Spinal cord (tissue), 10 donors: ENCODE results near the gene ESPL1. TPM values are rescaled to one million over a fixed set of nuclear protein-coding genes. Genes with fewer than 3 reads are reported as not detected.

Experiments
- DNase-seq, 6 donors: peaks; one replicate each; pipeline versions ENCODE4 v3.0.0 to v3.0.0-alpha.2; 2013 to 2015; ENCODE audit warnings: low spot score in 6 of 6, low read depth in 4 of 6
- H3K27ac ChIP-seq: one replicate; pipeline ENCODE4 v1.5.1; 2013; ENCODE audit warnings: low read depth, low read length, control low read depth
- H3K27me3 ChIP-seq: one replicate; pipeline ENCODE4 v1.6.1; 2013; ENCODE audit warnings: low read length; ENCODE audit not compliant: control insufficient read depth, insufficient read depth
- H3K36me3 ChIP-seq: one replicate; pipeline ENCODE4 v1.6.1; 2013; ENCODE audit warnings: low read length; ENCODE audit not compliant: control insufficient read depth, insufficient read depth
- H3K4me1 ChIP-seq: one replicate; pipeline ENCODE4 v1.6.1; 2013; ENCODE audit warnings: low read length; ENCODE audit not compliant: control insufficient read depth, insufficient read depth
- H3K4me3 ChIP-seq: one replicate; pipeline ENCODE4 v1.5.1; 2013; ENCODE audit warnings: low read depth, low read length, control low read depth
- H3K9me3 ChIP-seq: one replicate; pipeline ENCODE4 v1.6.1; 2013; ENCODE audit warnings: low read length; ENCODE audit not compliant: control insufficient read depth, insufficient read depth
- WGBS: methylation state at CpG from one replicate; pipeline ENCODE4 v1.1.5; 2013; ENCODE audit warnings: missing lambda C conversion rate; ENCODE audit not compliant: insufficient coverage; 5-methylcytosine and 5-hydroxymethylcytosine counted together
- polyA plus RNA-seq, 2 donors: library from polyadenylated mRNA; unstranded; fragments of 120-200 nt; gene quantifications; one replicate each; pipeline ENCODE4 v1.2.1, GENCODE V29; 2013; ENCODE audit not compliant: insufficient read length in 2 of 2
- total RNA-seq, 2 donors: library from RNA; depleted of rRNA in 1 of 2; stranded (reverse); fragments of 120-200 nt in 1 of 2; fragments of >200 nt in 1 of 2; gene quantifications; one replicate each; pipeline versions ENCODE4 v1.2.3 to v1.2.4, GENCODE V29; 2013 to 2014
- donor health status: healthy.

ESPL1 gene
- total and polyA plus RNA-seq, 4 donors, result 3.0 to 9.2 (median 5.2) TPM

DNA sequence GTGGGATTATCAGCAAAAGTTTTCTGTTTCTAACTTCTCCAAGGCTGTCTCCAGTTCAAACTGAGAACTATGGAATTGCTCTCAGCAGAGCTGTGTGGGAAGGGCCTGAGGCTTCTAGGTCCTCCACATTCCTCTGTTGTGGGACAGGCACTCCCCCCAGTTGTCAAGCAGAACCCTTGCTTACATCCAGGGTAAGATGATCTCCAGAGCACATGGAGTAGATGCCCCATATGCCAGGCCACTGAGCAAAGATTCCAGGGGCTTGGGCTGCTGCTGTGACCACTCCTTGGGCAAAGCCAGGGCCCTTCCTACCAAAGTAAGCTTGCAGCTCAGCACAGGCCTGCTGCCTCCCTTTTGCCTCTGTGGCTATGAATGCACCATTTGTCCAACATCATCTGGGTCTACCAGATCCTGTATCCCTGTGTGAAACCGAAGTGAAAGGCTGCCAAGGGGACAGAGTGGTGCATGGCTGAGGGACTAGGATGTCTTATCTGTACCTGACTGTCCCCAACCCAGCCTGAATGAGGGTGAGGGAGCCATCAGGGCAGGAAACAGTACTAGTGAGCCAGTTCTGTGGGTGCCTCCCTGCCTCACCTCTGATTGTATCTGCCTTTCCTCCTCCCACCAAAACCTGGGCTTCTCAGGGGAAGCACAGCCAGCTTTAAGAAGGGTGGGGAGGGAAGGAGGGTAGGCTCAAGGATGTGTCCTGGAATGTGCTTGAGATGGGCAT, 13.1 kb upstream of the ESPL1 start:
- no peaks in the 10 kb centered on the region for H3K9me3 ChIP-seq
- DNase-seq, result no peak
- WGBS, result no CpG with 5 or more reads among the region's 1 CpG
- H3K36me3 ChIP-seq, result peaks cover 35% of the 10 kb centered on the region
- H3K27ac ChIP-seq, result no peak overlapping the region
- peaks cover 34% of the 10 kb centered on the region for H3K4me1 ChIP-seq
- no peak overlapping the region for H3K4me3 ChIP-seq
- H3K27me3 ChIP-seq, result no peaks in the 10 kb centered on the region

DNA sequence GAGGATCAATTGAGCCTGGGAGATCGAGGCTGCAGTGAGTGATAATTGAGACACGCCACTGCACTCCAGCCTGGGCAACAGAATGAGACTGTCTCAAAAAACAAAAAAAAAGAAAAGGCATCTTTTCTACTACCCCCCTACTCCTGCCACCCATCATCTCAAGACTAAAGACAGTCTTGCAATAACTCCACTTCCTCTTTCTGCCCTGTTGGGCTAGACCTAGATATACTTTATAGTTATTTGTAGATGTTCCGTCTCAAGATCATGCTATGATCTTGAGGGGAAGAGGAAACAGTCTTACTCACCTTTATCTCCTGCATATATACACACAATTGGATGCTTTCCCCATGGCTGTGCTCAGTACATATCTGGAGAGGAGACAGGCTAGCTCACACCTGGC, 12.1 kb upstream of the ESPL1 start:
- peaks cover 35% of the 10 kb centered on the region for H3K36me3 ChIP-seq
- no peaks in the 10 kb centered on the region for H3K9me3 ChIP-seq
- H3K4me1 ChIP-seq, result peaks cover 32% of the 10 kb centered on the region
- H3K4me3 ChIP-seq, result no peak overlapping the region
- WGBS, result no CpG with 5 or more reads among the region's 3 CpGs
- H3K27me3 ChIP-seq, result no peaks in the 10 kb centered on the region
- H3K27ac ChIP-seq, result no peak overlapping the region
- DNase-seq, result no peak

DNA sequence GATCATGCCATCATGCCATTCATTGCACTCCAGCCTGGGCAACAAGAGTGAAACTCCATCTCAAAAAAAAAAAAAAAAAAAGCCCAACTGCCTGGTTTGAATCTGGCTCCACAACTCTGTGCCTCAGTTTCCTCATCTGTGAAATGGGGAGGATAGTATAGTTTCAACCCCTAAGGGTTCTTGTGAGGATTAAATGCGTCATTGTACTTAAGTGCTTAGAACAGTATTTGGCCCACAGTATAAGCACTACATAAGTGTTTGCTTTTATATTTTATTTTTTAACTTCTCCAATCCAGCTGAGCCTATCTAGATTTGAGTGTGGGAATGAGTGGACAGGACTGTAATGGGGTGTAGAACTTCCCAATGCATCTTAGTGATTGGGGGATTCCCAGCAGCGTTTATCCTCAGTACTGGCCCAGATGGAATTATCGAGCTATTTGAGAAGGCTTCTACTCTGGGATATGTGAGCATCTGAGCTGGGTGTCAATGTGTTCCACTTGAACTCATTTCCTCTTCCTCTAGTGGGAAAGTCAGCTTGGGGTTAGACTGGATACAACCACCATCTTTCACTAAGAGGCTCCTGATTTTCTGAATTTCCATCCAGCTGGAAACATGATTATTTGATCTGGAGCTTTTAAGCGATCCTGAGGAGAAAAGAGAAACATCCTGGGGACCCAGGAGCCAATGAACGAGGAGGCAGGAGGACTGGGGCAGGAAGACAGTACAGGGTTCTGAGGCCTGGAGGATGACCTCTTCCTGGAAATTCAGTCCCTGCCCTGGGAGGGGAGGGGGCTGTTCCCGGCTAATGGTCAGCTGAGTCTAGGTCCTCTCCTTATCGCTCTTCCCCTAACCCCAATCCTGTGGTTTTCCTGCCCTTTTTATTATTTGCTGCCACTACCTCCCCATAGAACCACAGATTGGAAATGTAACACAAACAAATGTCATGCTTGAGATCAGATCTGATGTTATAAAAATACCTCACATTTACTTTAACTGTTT, 9.3 kb upstream of the ESPL1 start:
- WGBS, result 69% methylated on average over 4 of the region's 7 CpGs
- Histone ChIP-seq H3K4me1 (peaks cover 9% of the 10 kb centered on the region), H3K27ac (peak overlapping the region; percentile 61), H3K4me3 (no peak overlapping the region), H3K36me3 (peaks cover 22% of the 10 kb centered on the region), H3K27me3 (no peaks in the 10 kb centered on the region), H3K9me3 (no peaks in the 10 kb centered on the region)
- no peak for DNase-seq

DNA sequence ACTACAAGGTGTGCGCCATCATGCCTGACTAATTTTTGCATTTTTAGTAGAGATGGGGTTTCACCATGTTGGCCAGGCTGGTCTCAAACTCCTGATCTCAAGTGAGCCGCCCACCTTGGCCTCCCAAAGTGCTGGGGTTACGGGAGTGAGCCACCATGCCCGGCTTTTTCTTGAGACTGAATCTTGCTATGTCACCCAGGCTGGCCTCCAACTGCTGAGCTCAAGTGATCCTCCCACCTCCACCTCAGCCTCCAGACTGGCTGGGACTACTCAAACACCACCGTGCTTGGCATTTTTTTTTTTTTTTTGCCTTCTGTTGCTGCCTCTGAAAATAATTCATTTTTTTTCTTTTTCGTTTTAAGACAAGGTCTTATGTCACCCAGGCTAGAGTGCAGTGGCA, 8.2 kb upstream of the ESPL1 start:
- H3K4me3 ChIP-seq, result no peak overlapping the region
- no peak for DNase-seq
- peaks cover 4% of the 10 kb centered on the region for H3K4me1 ChIP-seq
- no peaks in the 10 kb centered on the region for H3K9me3 ChIP-seq
- 81% methylated on average over 4 of the region's 6 CpGs for WGBS
- H3K27ac ChIP-seq, result no peak overlapping the region
- H3K36me3 ChIP-seq, result peaks cover 13% of the 10 kb centered on the region
- no peaks in the 10 kb centered on the region for H3K27me3 ChIP-seq

DNA sequence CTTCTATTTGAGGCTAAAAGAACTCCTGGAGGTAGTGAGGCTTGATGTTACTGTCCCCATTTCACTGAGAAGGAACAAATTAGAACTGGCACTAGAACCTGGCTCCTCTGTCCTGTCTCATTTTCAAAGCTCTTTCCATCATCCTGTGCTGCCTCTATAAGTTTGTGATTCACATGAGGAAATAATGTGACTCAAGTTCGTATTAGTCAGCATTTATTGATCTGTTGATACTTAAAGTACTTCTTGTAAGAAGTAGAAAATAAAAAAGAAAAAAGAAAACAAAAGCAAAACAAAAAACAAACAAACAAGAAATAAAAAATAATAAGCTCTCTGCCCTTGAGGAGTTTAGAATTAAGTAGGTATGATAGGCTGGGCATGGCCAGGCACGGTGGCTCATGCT, 2.3 kb upstream of the ESPL1 start:
- no peak overlapping the region for H3K4me3 ChIP-seq
- H3K4me1 ChIP-seq, result peaks cover 20% of the 10 kb centered on the region
- no peaks in the 10 kb centered on the region for H3K9me3 ChIP-seq
- peaks cover 3% of the 10 kb centered on the region for H3K36me3 ChIP-seq
- no peaks in the 10 kb centered on the region for H3K27me3 ChIP-seq
- no peak overlapping the region for H3K27ac ChIP-seq
- no CpG with 5 or more reads among the region's 2 CpGs for WGBS
- no peak for DNase-seq

DNA sequence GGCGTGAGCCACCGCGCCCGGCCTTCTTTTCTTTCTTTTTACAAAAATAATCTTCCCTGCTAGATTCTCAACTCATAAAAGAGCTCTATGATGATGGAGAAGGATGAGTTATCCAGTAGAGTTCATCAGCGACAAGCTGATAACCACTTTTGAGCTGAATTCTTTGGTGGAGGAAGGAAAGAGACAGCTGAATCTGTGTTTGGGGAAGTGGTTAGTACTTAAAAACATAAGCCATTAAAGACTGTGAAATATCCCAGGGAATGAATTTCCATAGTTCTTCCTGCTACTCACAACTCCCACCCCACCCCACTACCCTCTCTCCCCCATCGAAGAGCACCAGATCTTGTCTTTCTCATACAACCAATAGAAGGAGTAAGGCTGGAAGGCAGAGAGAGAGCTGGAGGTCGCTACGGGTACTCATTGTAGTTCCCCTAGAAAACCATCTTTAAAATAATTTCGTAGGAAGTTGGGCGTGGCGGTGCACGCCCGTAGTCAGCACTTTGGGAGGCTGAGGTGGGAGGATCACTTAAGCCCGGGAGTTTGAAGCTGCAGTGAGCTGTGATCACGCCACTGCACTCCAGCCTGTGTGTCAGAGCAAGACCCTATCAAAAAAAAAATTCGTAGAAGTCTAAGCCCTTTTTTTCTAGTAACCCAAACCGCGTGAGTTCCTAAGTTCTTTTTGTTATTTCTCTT, 647 bp upstream of the ESPL1 start:
- H3K9me3 ChIP-seq, result no peaks in the 10 kb centered on the region
- no peak for DNase-seq
- H3K36me3 ChIP-seq, result peaks cover 3% of the 10 kb centered on the region
- peaks cover 20% of the 10 kb centered on the region for H3K4me1 ChIP-seq
- no peaks in the 10 kb centered on the region for H3K27me3 ChIP-seq
- H3K27ac ChIP-seq, result peak overlapping the region; percentile 52
- H3K4me3 ChIP-seq, result peak overlapping the region; percentile 91
- 20% methylated on average over 1 of the region's 18 CpGs for WGBS

DNA sequence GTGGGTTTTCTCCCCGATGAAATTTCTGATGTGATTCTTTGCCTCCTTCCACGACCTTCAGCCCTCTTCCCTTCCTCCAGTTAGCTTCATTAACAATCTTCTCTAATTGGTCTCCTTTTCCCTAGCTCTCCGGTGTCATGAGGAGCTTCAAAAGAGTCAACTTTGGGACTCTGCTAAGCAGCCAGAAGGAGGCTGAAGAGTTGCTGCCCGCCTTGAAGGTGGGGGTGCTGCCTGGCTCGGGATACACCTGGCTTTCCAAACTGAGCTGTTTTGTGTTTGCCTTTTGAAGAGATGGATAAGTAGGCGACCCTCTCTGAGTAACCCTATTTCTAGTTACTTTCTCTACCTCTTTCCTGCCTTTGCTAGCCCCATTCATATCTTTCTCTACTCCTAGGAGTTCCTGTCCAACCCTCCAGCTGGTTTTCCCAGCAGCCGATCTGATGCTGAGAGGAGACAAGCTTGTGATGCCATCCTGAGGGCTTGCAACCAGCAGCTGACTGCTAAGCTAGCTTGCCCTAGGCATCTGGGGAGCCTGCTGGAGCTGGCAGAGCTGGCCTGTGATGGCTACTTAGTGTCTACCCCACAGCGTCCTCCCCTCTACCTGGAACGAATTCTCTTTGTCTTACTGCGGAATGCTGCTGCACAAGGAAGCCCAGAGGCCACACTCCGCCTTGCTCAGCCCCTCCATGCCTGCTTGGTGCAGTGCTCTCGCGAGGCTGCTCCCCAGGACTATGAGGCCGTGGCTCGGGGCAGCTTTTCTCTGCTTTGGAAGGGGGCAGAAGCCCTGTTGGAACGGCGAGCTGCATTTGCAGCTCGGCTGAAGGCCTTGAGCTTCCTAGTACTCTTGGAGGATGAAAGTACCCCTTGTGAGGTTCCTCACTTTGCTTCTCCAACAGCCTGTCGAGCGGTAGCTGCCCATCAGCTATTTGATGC, 797 bp downstream of the ESPL1 start:
- no peak for DNase-seq
- peaks cover 3% of the 10 kb centered on the region for H3K36me3 ChIP-seq
- H3K27ac ChIP-seq, result no peak overlapping the region
- no peaks in the 10 kb centered on the region for H3K9me3 ChIP-seq
- peak overlapping the region; percentile 91 for H3K4me3 ChIP-seq
- H3K27me3 ChIP-seq, result no peaks in the 10 kb centered on the region
- peaks cover 20% of the 10 kb centered on the region for H3K4me1 ChIP-seq
- WGBS, result 65% methylated on average over 17 of the region's 20 CpGs

DNA sequence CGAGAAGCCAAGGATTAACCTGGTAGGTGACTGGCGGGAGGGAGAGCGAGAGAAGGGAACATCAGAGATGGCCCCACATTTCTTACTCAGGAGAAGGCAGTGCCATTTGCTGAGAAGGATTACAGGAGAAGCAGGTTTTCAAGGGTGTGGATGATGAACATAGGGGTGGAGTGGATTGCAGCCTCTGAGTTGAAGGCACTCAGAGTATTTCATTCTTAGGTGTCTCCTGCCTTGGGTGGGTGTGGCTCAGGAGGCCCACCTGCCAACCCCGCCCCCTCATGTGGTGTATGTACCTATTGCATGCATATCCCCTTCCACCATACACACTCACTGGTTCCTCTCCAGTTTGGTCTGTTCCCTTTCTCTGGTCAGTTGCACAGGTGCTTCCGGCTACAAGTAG, 6.3 kb downstream of the ESPL1 start:
- 100% methylated on average over 4 of the region's 5 CpGs for WGBS
- Histone ChIP-seq H3K4me1 (peaks cover 2% of the 10 kb centered on the region), H3K4me3 (no peak overlapping the region), H3K27ac (no peak overlapping the region), H3K27me3 (no peaks in the 10 kb centered on the region), H3K9me3 (no peaks in the 10 kb centered on the region), H3K36me3 (peaks cover 16% of the 10 kb centered on the region)
- no peak for DNase-seq

DNA sequence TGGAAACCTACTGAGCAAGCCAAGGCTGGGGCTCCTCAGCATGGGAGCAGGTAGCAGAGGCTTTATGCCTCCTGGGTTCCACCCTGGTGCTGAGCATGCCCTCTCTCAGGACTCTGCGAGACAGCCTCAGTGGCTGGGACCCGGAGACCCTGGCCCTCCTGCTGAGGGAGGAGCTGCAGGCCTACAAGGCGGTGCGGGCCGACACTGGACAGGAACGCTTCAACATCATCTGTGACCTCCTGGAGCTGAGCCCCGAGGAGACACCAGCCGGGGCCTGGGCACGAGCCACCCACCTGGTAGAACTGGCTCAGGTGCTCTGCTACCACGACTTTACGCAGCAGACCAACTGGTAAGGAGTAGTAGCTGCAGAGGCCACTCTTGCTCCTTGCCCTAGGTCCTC, 8.4 kb downstream of the ESPL1 start:
- Histone ChIP-seq H3K4me3 (no peak overlapping the region), H3K9me3 (no peaks in the 10 kb centered on the region), H3K4me1 (no peaks in the 10 kb centered on the region), H3K27me3 (no peaks in the 10 kb centered on the region), H3K36me3 (peaks cover 19% of the 10 kb centered on the region), H3K27ac (no peak overlapping the region)
- no peak for DNase-seq
- 94% methylated on average over 10 of the region's 11 CpGs for WGBS
